Calu3 (cell line): ENCODE measurements around the gene TMEM176A. TPM values are rescaled to one million over a fixed set of nuclear protein-coding genes. Genes with fewer than 3 reads are reported as not detected.
A peak's percentile ranks its signal among the peaks of the same experiment; 100 is the strongest.

ENCODE experiments used
- BruUV-seq: library from RNA; stranded (reverse); fragments of 400-500 nt; replicated peaks from 2 replicates; lab custom pipeline; 2021; lab: Mats Ljungman, UMichigan
- CTCF ChIA-PET: fragments of 300-600 bp; sonication (Branson Sonifier 250); formaldehyde crosslinking; loops from one replicate; lab custom pipeline; 2022; ENCODE audit warnings: antibody characterized with exemption; lab: Charles Lee
- DNase-seq: peaks from one replicate; pipeline ENCODE4 v3.0.0; 2022
- H3K27ac Mint-ChIP-seq: one replicate; pipeline ENCODE4 v1.8.0; 2022; ENCODE audit warnings: mixed read lengths; ENCODE audit not compliant: unreplicated experiment
- H3K27me3 Mint-ChIP-seq: one replicate; pipeline ENCODE4 v1.8.0; 2022; ENCODE audit warnings: mixed read lengths; ENCODE audit not compliant: unreplicated experiment
- H3K36me3 Mint-ChIP-seq: one replicate; pipeline ENCODE4 v1.8.0; 2022; ENCODE audit warnings: mild to moderate bottlenecking, moderate library complexity, mixed read lengths; ENCODE audit not compliant: insufficient read depth, unreplicated experiment
- H3K4me1 Mint-ChIP-seq: one replicate; pipeline ENCODE4 v1.8.0; 2022; ENCODE audit warnings: mild to moderate bottlenecking, low read depth, mixed read lengths; ENCODE audit not compliant: unreplicated experiment
- H3K4me3 Mint-ChIP-seq: one replicate; pipeline ENCODE4 v1.8.0; 2022; ENCODE audit warnings: mild to moderate bottlenecking, low read depth, moderate library complexity, mixed read lengths; ENCODE audit not compliant: unreplicated experiment
- H3K9me3 Mint-ChIP-seq: one replicate; pipeline ENCODE4 v1.8.0; 2022; ENCODE audit warnings: low read depth, mixed read lengths; ENCODE audit not compliant: unreplicated experiment
- intact Hi-C: fragments of 100-400 bp; cut with micrococcal nuclease; formaldehyde crosslinking; loops from one replicate; pipeline ENCODE4 v1.10.0; 2022; ENCODE audit not compliant: unreplicated experiment
- total RNA-seq: library from RNA; stranded (reverse); gene quantifications from 2 replicates; pipeline ENCODE4 v1.2.3, GENCODE V29; 2022
- TF ChIP-seq, protein P1 (sequence below): fragments of 200-600 bp; IDR thresholded peaks from one replicate; pipeline ENCODE4 v1.8.0; 2022; ENCODE audit warnings: antibody characterized with exemption; ENCODE audit not compliant: unreplicated experiment

The TMEM176A gene
- total RNA-seq, 1 experiment from 2014 or later: 1.5 TPM

DNA sequence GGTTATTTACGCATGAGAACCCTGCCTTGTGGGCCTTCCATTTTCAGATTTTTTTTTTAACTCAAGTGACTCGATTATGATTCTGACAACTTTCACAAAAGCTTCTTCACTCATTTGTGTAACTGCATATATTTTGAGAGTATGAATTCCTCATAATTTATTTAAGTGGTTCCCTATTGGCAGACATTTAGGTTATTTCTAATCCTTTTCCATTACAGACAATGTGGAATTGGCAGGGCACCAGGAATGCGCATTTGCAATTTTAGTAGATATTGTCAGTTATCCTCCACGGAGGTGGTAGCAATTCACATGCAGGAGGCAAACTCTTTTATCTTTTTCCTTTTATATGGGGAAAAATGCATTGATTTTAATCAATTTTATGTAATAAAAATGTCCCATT lies 2.9 kb upstream of the TMEM176A start:
- no peaks in the 10 kb centered on the region for H3K36me3 Mint-ChIP-seq
- no TSS peak for BruUV-seq
- no peak for DNase-seq
- TF ChIP-seq, protein P1, sequence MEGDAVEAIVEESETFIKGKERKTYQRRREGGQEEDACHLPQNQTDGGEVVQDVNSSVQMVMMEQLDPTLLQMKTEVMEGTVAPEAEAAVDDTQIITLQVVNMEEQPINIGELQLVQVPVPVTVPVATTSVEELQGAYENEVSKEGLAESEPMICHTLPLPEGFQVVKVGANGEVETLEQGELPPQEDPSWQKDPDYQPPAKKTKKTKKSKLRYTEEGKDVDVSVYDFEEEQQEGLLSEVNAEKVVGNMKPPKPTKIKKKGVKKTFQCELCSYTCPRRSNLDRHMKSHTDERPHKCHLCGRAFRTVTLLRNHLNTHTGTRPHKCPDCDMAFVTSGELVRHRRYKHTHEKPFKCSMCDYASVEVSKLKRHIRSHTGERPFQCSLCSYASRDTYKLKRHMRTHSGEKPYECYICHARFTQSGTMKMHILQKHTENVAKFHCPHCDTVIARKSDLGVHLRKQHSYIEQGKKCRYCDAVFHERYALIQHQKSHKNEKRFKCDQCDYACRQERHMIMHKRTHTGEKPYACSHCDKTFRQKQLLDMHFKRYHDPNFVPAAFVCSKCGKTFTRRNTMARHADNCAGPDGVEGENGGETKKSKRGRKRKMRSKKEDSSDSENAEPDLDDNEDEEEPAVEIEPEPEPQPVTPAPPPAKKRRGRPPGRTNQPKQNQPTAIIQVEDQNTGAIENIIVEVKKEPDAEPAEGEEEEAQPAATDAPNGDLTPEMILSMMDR: no peak
- H3K27me3 Mint-ChIP-seq: peaks cover 47% of the 10 kb centered on the region
- intact Hi-C loops: no loop called here
- H3K27ac Mint-ChIP-seq: no peak overlapping the region
- no peak overlapping the region for H3K4me3 Mint-ChIP-seq
- no peaks in the 10 kb centered on the region for H3K9me3 Mint-ChIP-seq
- no peaks in the 10 kb centered on the region for H3K4me1 Mint-ChIP-seq
- CTCF ChIA-PET: no interaction called here

DNA sequence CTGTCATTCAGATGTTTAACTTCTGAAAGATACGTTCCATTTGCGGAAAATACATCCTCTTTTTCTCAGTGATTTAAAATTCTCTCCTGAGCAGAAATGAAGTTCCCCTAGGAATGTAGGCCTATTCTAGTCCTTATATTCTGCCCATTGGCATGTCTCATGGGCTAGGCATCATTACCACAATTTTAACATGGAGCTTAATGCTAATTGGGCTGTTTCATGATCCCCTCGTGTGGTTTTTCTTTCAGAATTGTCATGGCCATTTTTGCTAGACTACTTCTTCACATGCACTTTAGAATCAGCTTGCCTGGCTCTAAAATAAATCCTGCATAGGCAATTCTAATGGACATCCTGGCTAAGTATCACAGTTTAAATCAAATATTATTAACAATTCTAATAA lies 1.4 kb upstream of the TMEM176A start:
- Mint-ChIP-seq H3K9me3 (no peaks in the 10 kb centered on the region), H3K36me3 (no peaks in the 10 kb centered on the region), H3K27ac (no peak overlapping the region), H3K4me3 (no peak overlapping the region), H3K4me1 (no peaks in the 10 kb centered on the region), H3K27me3 (peaks cover 51% of the 10 kb centered on the region)
- intact Hi-C loops: no loop called here
- CTCF ChIA-PET: no interaction called here
- TF ChIP-seq, protein P1: no peak
- no peak for DNase-seq
- no TSS peak for BruUV-seq

DNA sequence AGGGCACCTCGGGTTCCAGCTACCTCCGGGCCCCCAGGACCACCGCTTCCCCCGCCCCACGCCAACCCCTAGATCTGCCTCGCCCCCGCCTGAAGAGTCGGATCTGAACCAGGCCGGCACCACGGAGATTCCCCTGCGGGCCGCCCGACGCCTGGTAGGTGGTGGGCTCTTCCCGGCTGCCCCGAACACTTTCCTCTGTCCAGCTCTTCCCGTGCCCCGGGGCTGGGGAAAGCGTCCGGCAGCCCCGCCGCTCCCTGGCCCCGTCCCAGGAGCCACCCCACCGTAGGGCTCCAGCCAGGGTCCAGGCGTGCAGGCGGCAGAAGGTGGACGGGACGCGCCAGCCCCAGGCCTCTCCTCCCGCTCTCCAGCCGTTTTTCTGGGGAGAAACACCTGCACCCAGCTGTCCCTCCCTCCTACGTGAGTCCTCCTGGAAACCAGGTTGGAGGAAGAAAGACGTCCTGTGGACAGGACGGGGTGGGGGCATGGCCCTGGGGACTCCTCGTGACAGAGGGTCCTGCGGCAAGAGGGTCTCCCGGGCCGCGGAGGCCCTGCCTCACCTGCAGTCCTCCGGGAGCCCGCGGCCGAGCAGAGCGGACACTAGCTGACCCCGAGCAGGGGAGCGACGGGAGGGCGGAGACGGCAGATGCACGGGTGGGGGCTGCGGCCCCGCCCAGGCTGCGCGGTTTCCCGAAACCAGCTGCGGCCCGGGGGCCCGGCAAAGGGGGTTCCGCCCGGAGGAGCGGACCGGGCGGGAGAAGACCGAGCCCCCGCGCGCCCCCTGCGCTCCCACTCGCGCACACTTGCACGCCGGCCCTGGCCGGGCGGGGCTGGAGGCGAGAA lies 608 bp upstream of the TMEM176A start, which contains the start of gene TMEM176B:
TSS of gene TMEM176B (minus strand) at position 624 of the 840 bp plus-strand sequence. CDS start 3,795 bp downstream, outside the sequence.
- TF ChIP-seq, protein P1: no peak
- no peaks in the 10 kb centered on the region for H3K9me3 Mint-ChIP-seq
- no TSS peak for BruUV-seq
- intact Hi-C loops: no loop called here
- H3K27me3 Mint-ChIP-seq: peaks cover 59% of the 10 kb centered on the region
- H3K36me3 Mint-ChIP-seq: no peaks in the 10 kb centered on the region
- H3K4me3 Mint-ChIP-seq: peak within 1 kb of the TSS; percentile 67
- CTCF ChIA-PET: interaction anchor here (0.6 kb wide), 1 partner anchor 54 kb away, joined by 3 read pairs; no protein-coding TSS in a partner anchor
- peak; percentile 24 for DNase-seq
- H3K4me1 Mint-ChIP-seq: no peaks in the 10 kb centered on the region
- no peak within 1 kb of the TSS for H3K27ac Mint-ChIP-seq

DNA sequence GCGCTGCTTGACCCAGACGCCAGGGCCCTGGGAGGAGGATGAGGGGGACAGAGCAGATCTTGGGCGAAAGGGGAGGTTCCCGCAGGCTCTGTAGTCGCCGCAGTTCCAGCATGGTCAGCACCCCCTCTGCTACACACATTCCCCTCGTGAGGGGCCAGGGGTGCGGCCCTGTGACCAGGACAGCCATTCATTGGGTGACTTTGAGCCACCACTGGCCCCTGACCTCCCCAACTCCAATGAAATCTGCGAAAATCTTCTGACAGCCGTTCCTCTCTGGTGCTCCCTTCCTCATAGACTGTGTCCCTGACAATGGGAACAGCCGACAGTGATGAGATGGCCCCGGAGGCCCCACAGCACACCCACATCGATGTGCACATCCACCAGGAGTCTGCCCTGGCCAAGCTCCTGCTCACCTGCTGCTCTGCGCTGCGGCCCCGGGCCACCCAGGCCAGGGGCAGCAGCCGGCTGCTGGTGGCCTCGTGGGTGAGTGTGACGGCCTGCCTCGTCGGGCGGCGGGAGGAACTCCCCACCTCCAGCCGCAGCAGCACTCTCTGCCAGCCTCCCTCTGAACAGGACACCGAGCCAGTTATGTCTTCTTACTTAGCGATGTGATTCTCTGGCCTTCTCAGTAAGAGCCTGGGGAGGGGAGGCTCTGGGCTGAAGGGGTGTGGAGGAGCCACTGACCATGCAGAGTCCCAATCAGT lies 825 bp downstream of the TMEM176A start:
- no peak overlapping the region for H3K27ac Mint-ChIP-seq
- peaks cover 64% of the 10 kb centered on the region for H3K27me3 Mint-ChIP-seq
- H3K36me3 Mint-ChIP-seq: no peaks in the 10 kb centered on the region
- no peak for DNase-seq
- H3K4me1 Mint-ChIP-seq: no peaks in the 10 kb centered on the region
- H3K9me3 Mint-ChIP-seq: no peaks in the 10 kb centered on the region
- CTCF ChIA-PET: no interaction called here
- TF ChIP-seq, protein P1: no peak
- BruUV-seq: no TSS peak
- peak overlapping the region; percentile 67 for H3K4me3 Mint-ChIP-seq
- intact Hi-C loops: no loop called here
